Kidney tubule cell (primary cell): ENCODE data around the gene TASP1.
"Not testable (repeated sequence)": the region's sequence is repeated elsewhere in the genome, so short reads cannot be mapped to it uniquely, and the experiment has no call there.

Experiments
- DNase-seq: peaks from one replicate; pipeline ENCODE4 v3.0.0-alpha.2; 2018; ENCODE audit warnings: low spot score

The TASP1 gene

GRCh38 chr20:13493143-13493542 lies 145.6 kb downstream of the TASP1 start:
- no peak for DNase-seq

GRCh38 chr20:13492001-13492481 lies 146.7 kb downstream of the TASP1 start:
- DNase-seq: peak; percentile 37

DNA sequence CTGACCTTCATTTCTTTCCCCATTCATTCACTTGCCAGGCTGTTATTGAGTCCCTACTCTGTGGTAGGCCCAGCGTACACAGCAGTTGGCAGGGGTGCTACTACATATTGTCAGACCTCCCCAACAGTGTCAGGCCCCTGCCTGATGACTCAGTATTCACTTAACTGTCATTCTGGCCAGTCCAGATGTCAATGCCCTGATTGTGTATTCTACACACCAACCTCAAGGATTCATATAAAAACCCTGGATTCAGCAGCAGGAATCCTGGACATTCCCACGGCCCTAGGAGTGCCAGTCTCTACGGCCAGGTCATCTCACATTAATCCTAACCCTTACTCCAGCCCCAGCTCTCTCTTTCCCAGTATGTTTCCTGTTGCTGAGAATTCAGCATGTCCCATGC lies 151.5 kb downstream of the TASP1 start:
- no peak for DNase-seq

GRCh38 chr20:13486694-13487093 lies 152.0 kb downstream of the TASP1 start:
- no peak for DNase-seq

- no peak for DNase-seq
Measured at GRCh38 chr20:13485576-13485975, 153.2 kb downstream of the TASP1 start.

- DNase-seq: not testable (repeated sequence)
Measured at GRCh38 chr20:13485019-13485418, 153.7 kb downstream of the TASP1 start.

GRCh38 chr20:13483472-13483871 lies 155.3 kb downstream of the TASP1 start:
- DNase-seq: not testable (repeated sequence)

GRCh38 chr20:13478366-13478765 lies 160.4 kb downstream of the TASP1 start:
- no peak for DNase-seq

DNA sequence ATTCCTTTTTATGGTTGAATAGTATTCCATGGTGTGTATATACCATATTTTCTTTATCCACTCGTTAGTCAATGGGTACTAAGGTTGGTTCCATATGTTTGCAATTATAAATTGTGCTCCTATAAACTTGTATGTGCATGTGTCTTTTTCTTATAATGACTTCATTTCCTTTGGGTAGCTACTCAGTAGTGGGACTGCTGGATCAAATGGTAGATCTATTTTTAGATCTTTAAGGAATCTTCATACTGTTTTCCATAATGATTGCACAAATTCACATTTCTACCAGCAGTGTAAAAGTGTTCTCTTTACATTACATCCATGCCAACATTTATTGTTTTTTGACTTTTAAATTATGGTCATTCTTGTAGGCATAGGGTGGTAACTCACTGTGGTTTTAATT lies 164.3 kb downstream of the TASP1 start:
- no peak for DNase-seq

DNA sequence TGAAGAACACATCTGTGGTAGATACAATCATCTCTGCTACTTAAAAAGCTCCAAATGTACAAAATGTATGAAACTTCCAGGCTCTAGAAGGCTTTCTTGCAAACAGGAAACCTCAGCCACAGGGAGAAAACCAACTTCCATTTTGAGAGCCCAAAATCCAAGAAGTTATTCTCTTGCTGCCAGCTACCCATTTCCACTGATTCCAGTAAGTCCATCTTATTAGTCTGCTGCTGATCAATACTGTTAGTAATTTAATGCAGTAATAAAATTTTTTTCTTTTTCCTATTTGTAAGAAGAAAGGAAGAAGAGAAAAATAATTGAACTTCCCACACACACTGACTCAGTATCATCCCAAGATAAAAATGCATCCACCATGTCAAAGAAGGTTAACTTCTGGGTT lies 169.5 kb downstream of the TASP1 start:
- DNase-seq: no peak

GRCh38 chr20:13468166-13468565 lies 170.6 kb downstream of the TASP1 start:
- DNase-seq: no peak

DNA sequence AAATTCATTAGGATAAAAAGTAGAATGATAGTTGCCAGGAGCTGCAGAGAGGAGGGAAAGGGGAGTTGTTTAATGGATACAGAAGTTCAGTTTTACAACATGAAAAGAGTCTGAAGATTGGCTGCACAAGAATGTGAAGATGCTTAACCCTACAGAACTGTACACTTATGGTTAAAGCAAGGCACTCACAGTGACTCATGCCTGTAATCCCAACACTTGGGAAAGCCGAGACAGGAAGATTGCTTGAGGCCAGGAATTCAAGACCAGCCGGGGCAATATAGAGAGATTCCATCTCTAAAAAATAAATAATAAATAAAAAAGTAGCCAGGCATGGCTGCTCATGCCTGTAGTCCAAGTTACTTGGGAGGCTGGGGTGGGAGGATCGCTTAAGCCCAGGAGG lies 174.0 kb downstream of the TASP1 start:
- DNase-seq: no peak

DNA sequence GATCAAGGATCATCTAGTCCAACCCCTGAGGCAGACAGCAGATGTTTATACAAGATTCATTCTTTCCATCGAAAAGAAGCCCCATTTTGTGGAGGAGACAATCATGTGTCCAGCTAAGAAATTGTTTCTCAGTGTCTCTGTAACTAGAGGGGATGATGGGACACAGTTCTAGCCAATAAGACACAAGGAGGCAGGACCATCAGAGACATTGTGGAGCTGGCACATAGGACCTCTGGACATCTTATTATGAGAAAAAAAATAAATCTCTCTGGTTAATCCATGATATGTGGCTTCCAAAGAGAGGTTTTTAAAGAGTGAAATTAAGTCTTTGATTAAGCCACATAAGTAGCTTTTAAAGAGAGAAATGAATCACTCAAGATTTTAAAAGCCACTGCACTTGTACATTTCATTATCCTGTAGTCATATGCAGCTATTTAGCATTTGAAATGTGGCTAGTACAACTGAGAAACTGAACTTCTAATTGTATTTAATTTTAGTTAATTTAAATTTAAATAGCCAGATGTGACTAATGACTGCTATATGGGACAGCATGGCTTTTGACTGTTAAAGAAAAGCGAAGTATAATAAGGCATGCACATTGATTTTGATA lies 176.8 kb downstream of the TASP1 start:
- DNase-seq: no peak

GRCh38 chr20:13458860-13459451 lies 179.8 kb downstream of the TASP1 start:
- DNase-seq: peak; percentile 42

GRCh38 chr20:13457487-13457886 lies 181.2 kb downstream of the TASP1 start:
- no peak for DNase-seq

DNA sequence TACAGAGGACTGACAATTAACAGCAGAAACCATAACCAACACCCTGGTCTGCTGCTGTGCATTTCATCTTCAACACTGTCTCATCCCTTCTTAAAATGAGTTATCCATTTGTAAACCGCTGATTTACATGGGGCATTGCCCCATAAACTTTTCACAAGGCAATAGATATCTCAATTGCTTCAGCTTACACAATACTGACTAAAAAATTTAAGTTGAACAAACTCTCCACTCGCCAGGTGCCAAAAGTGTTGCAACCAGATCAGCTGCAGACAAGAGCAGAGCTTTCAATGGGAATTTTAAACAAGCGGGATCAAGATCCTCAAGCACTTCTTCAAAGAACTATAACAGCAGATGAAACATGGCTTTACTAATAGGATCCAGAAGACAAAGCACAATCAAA lies 183.0 kb downstream of the TASP1 start:
- DNase-seq: no peak

GRCh38 chr20:13453367-13453766 lies 185.4 kb downstream of the TASP1 start:
- DNase-seq: no peak

GRCh38 chr20:13452470-13453124 lies 186.1 kb downstream of the TASP1 start:
- no peak for DNase-seq

DNA sequence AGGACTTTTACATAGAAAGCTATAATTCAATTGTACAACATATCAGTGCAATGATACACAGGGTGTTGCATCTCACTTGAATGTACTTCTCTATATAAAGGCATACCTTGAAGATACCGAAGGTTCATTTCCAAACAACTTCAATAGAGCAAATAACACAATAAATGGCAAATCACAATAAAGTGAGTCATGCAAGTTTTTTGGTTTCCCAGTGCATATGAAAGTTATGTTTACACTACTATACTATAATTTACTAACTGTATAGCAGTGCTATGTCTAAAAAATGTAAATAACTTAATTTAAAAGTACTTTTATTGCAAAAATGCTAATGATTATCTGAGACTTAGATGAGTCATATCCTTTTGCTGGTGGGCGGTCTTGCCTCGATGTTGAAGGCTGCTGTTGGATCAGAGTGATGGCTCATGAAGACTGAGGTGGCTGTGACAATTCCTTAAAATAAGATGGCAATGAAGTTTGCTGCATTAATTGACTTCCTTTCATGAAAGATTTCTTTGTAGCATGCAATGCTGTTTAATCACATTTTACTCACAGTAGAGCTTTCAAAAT lies 188.8 kb downstream of the TASP1 start:
- DNase-seq: no peak

- no peak for DNase-seq
Measured at GRCh38 chr20:13447385-13448180, 191.1 kb downstream of the TASP1 start.

DNA sequence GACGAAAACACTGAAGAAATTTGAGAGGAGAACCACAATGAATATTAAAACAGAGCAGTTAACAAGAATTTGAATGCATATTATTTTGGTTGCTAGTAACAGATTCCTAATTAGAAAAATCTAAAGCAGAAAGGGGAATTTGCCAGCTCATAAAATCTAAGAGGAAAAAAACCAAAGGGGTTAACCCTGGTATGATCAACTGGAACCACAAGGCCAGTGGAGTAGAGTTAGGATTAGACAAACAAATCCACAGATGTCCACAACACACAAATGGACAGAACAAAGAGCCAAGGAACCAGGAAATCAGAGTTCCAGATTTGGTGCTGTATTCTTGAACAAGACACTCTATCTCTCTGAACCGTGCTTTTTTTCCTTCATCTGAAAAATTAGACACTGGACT lies 195.0 kb downstream of the TASP1 start:
- DNase-seq: no peak

- no peak for DNase-seq
Measured at GRCh38 chr20:13442986-13443385, 195.7 kb downstream of the TASP1 start.
